IMR-90 (cell line): ENCODE measurements around the gene HAVCR2. TPM values are rescaled to one million over a fixed set of nuclear protein-coding genes. Genes with fewer than 3 reads are reported as not detected.

ENCODE experiments used
- ATAC-seq: fragments of 200-7000 bp; cut with Tn5 transposase; 2 replicates; pipeline ENCODE4 v1.9.1; 2020; ENCODE audit warnings: low read depth, mild to moderate bottlenecking, moderate library complexity
- BruUV-seq: library from RNA; stranded (reverse); fragments of 400-500 nt; replicated peaks from 2 replicates; lab custom pipeline; 2021; lab: Mats Ljungman, UMichigan
- CTCF ChIA-PET: fragments of 300-600 bp; formaldehyde crosslinking; extraction: SDS; loops from one replicate; lab custom pipeline; 2021; ENCODE audit warnings: antibody characterized with exemption; lab: Yijun Ruan, JAX
- POLR2A ChIA-PET: fragments of 300-600 bp; sonication (Branson Sonifier 250); formaldehyde crosslinking; loops from one replicate; lab custom pipeline; 2022; ENCODE audit warnings: antibody characterized with exemption; ENCODE audit not compliant: unreplicated experiment; lab: Charles Lee
- DNase-seq: peaks from one replicate; pipeline ENCODE4 v3.0.0; 2013
- H2AFZ ChIP-seq: replicated peaks from 2 replicates; pipeline ENCODE3; 2013; ENCODE audit warnings: low read length, mild to moderate bottlenecking; ENCODE audit not compliant: poor library complexity
- H2AK5ac ChIP-seq: 2 replicates; pipeline ENCODE4 v1.6.1; 2013; ENCODE audit warnings: low read depth, low read length, inconsistent platforms
- H2AK9ac ChIP-seq: replicated peaks from 2 replicates; pipeline ENCODE3; 2013; ENCODE audit warnings: mild to moderate bottlenecking, low read depth, low read length, moderate library complexity; ENCODE audit not compliant: poor library complexity
- H2BK120ac ChIP-seq: 2 replicates; pipeline ENCODE4 v1.6.1; 2013; ENCODE audit warnings: low read depth, low read length, inconsistent platforms
- H2BK15ac ChIP-seq: 3 replicates; pipeline ENCODE4 v1.6.1; 2013; ENCODE audit warnings: low read depth, low read length, inconsistent platforms
- H2BK20ac ChIP-seq: 2 replicates; pipeline ENCODE4 v1.6.1; 2013; ENCODE audit warnings: low read depth, mild to moderate bottlenecking, inconsistent platforms, low read length, moderate library complexity
- H2BK5ac ChIP-seq: 2 replicates; pipeline ENCODE4 v1.6.1; 2013; ENCODE audit warnings: mild to moderate bottlenecking, low read depth, low read length, inconsistent platforms; ENCODE audit not compliant: poor library complexity, severe bottlenecking
- H3K14ac ChIP-seq: replicated peaks from 2 replicates; pipeline ENCODE4 v1.6.1; 2013; ENCODE audit warnings: low read depth, low read length, inconsistent platforms
- H3K18ac ChIP-seq: 2 replicates; pipeline ENCODE4 v1.6.1; 2013; ENCODE audit warnings: low read depth, low read length, control low read depth
- H3K23ac ChIP-seq: 2 replicates; pipeline ENCODE4 v1.6.1; 2013; ENCODE audit warnings: low read depth, low read length, inconsistent platforms
- H3K27ac ChIP-seq: 2 replicates; pipeline ENCODE4 v1.5.1; 2013; ENCODE audit warnings: mild to moderate bottlenecking, control low read depth, low read length; ENCODE audit not compliant: insufficient read depth
- H3K27me3 ChIP-seq: 2 replicates; pipeline ENCODE4 v1.6.1; 2013; ENCODE audit warnings: low read length; ENCODE audit not compliant: control insufficient read depth, insufficient read depth
- H3K36me3 ChIP-seq: 2 replicates; pipeline ENCODE4 v1.6.1; 2013; ENCODE audit warnings: low read length, mixed read lengths; ENCODE audit not compliant: control insufficient read depth, insufficient read depth
- H3K4ac ChIP-seq: 2 replicates; pipeline ENCODE4 v1.6.1; 2013; ENCODE audit warnings: low read depth, low read length, inconsistent platforms
- H3K4me1 ChIP-seq: 2 replicates; pipeline ENCODE4 v1.6.1; 2013; ENCODE audit warnings: low read length, mixed read lengths; ENCODE audit not compliant: control insufficient read depth, insufficient read depth
- H3K4me2 ChIP-seq: 2 replicates; pipeline ENCODE4 v1.6.1; 2013; ENCODE audit warnings: low read depth, mild to moderate bottlenecking, control low read depth, low read length, moderate library complexity
- H3K4me3 ChIP-seq: 2 replicates; pipeline ENCODE4 v1.5.1; 2013; ENCODE audit warnings: low read depth, mild to moderate bottlenecking, control low read depth, low read length, moderate library complexity; ENCODE audit not compliant: insufficient read depth
- H3K56ac ChIP-seq: 2 replicates; pipeline ENCODE4 v1.6.1; 2013; ENCODE audit warnings: low read length, inconsistent platforms; ENCODE audit not compliant: insufficient read depth; ENCODE audit errors: extremely low read depth
- H3K79me1 ChIP-seq, 2 experiments: 2 replicates each; pipeline ENCODE4 v1.6.1; 2013; ENCODE audit warnings: low read length in 2 of 2, inconsistent platforms in 1 of 2, low read depth in 1 of 2
- H3K9ac ChIP-seq: 2 replicates; pipeline ENCODE4 v1.6.1; 2013; ENCODE audit warnings: low read depth, low read length, control low read depth
- H3K9me1 ChIP-seq: 2 replicates; pipeline ENCODE4 v1.6.1; 2013; ENCODE audit warnings: low read length, inconsistent platforms; ENCODE audit not compliant: insufficient read depth
- H3K9me3 ChIP-seq: 2 replicates; pipeline ENCODE4 v1.6.1; 2013; ENCODE audit warnings: low read length; ENCODE audit not compliant: control insufficient read depth, insufficient read depth
- H4K20me1 ChIP-seq: 2 replicates; pipeline ENCODE4 v1.6.1; 2013; ENCODE audit warnings: low read length, inconsistent platforms; ENCODE audit not compliant: insufficient read depth
- H4K5ac ChIP-seq: 2 replicates; pipeline ENCODE4 v1.6.1; 2013; ENCODE audit warnings: mild to moderate bottlenecking, low read depth, low read length, control low read depth
- H4K8ac ChIP-seq, 2 experiments: 2 replicates each; pipeline ENCODE4 v1.6.1; 2013; ENCODE audit warnings: low read depth in 2 of 2, low read length in 2 of 2, control low read depth in 1 of 2, inconsistent platforms in 1 of 2
- H4K91ac ChIP-seq: 2 replicates; pipeline ENCODE4 v1.6.1; 2013; ENCODE audit warnings: low read depth, low read length, inconsistent platforms; ENCODE audit not compliant: insufficient read depth
- BHLHE40 ChIP-seq: fragments of 150-350 bp; IDR thresholded peaks from 2 replicates; pipeline ENCODE4 v1.6.1; 2016; ENCODE audit warnings: mild to moderate bottlenecking, low read depth, low read length
- CEBPB ChIP-seq: IDR thresholded peaks from 2 replicates; pipeline ENCODE4 v1.6.1; 2012; ENCODE audit warnings: low read depth, low read length, improper control_type of control experiment
- CHD1 ChIP-seq: IDR thresholded peaks from 2 replicates; pipeline ENCODE4 v1.6.1; 2012; ENCODE audit warnings: low read depth, low read length, improper control_type of control experiment
- FOS ChIP-seq: fragments of 150-350 bp; IDR thresholded peaks from 2 replicates; pipeline ENCODE4 v1.6.1; 2016; ENCODE audit warnings: low read depth, low read length
- MAFK ChIP-seq: IDR thresholded peaks from 2 replicates; pipeline ENCODE4 v1.6.1; 2012; ENCODE audit warnings: low read depth, low read length, improper control_type of control experiment
- MAZ ChIP-seq: IDR thresholded peaks from 2 replicates; pipeline ENCODE4 v1.6.1; 2012; ENCODE audit warnings: low read depth, mild to moderate bottlenecking, low read length, improper control_type of control experiment, moderate library complexity, borderline replicate concordance
- MXI1 ChIP-seq: IDR thresholded peaks from 2 replicates; pipeline ENCODE4 v1.6.1; 2012; ENCODE audit warnings: low read depth, mild to moderate bottlenecking, low read length, moderate library complexity, borderline replicate concordance
- NFE2L2 ChIP-seq: fragments of 150-350 bp; IDR thresholded peaks from 2 replicates; pipeline ENCODE4 v1.6.1; 2016; ENCODE audit warnings: low read depth, mild to moderate bottlenecking, low read length
- POLR2A ChIP-seq: IDR thresholded peaks from 2 replicates; pipeline ENCODE4 v1.6.1; 2012; ENCODE audit warnings: mild to moderate bottlenecking, low read depth, low read length
- RAD21 ChIP-seq: IDR thresholded peaks from 2 replicates; pipeline ENCODE4 v1.6.1; 2012; ENCODE audit warnings: low read length, improper control_type of control experiment
- RCOR1 ChIP-seq: IDR thresholded peaks from 2 replicates; pipeline ENCODE4 v1.6.1; 2012; ENCODE audit warnings: mild to moderate bottlenecking, low read length, improper control_type of control experiment; ENCODE audit not compliant: insufficient replicate concordance
- RFX5 ChIP-seq: IDR thresholded peaks from 2 replicates; pipeline ENCODE4 v1.8.0; 2012; ENCODE audit warnings: low read depth, mild to moderate bottlenecking, low read length, moderate library complexity
- SMC3 ChIP-seq: fragments of 150-350 bp; IDR thresholded peaks from 2 replicates; pipeline ENCODE4 v1.6.1; 2016; ENCODE audit warnings: low read depth, mild to moderate bottlenecking, antibody characterized with exemption, low read length, moderate library complexity
- WGBS, 2 experiments: methylation state at CpG; one replicate each; pipeline versions ENCODE4 v1.1.5 to v1.1.7; 2013; ENCODE audit warnings: missing lambda C conversion rate in 2 of 2; ENCODE audit not compliant: insufficient read length in 1 of 2; ENCODE audit errors: extremely low coverage in 2 of 2; 5-methylcytosine and 5-hydroxymethylcytosine counted together
- dilution Hi-C: fragments of 300-500 bp; cut with HindIII; formaldehyde crosslinking; loops from one replicate; pipeline ENCODE4 v1.14.3; 2018; ENCODE audit warnings: low sequenced_read_pairs; ENCODE audit not compliant: unreplicated experiment
- in situ Hi-C: fragments of 300-500 bp; cut with MboI; formaldehyde crosslinking; loops from 3 replicates; pipeline ENCODE4 v1.14.3; 2019; ENCODE audit warnings: low sequenced_read_pairs, inconsistent platforms, mixed read lengths
- intact Hi-C: fragments of 100-400 bp; cut with micrococcal nuclease; formaldehyde crosslinking; loops from 2 replicates; pipeline ENCODE4 v1.10.0; 2022
- polyA plus RNA-seq, 3 experiments: library from polyadenylated mRNA; depleted of rRNA; stranded (reverse); fragments of >200 nt; gene quantifications; 2 replicates each; pipeline ENCODE4 v1.2.3, GENCODE V29; 2012; ENCODE audit warnings: low replicate concordance in 1 of 3
- total RNA-seq: library from RNA; depleted of rRNA; stranded (reverse); fragments of >200 nt; gene quantifications from 2 replicates; pipeline ENCODE4 v1.2.3, GENCODE V29; 2012
- TF ChIP-seq, protein P1 (sequence below): conservative IDR thresholded peaks from 2 replicates; pipeline ENCODE4 v1.5.1; 2012; ENCODE audit warnings: mild to moderate bottlenecking, low read depth, low read length, improper control_type of control experiment
- TF ChIP-seq, protein P2 (sequence below): fragments of 150-350 bp; IDR thresholded peaks from 2 replicates; pipeline ENCODE4 v1.6.1; 2016; ENCODE audit warnings: low read depth, mild to moderate bottlenecking, low read length, moderate library complexity, borderline replicate concordance
- TF ChIP-seq, protein P3 (sequence below): fragments of 150-350 bp; IDR thresholded peaks from 2 replicates; pipeline ENCODE4 v1.6.1; 2017; ENCODE audit warnings: mild to moderate bottlenecking, antibody characterized with exemption, low read length, low read depth

Gene HAVCR2
- total and polyA plus RNA-seq, 2 of the 4 experiments (the other 2 are of a cell fraction) = under 0.01 to 0.07 TPM

DNA sequence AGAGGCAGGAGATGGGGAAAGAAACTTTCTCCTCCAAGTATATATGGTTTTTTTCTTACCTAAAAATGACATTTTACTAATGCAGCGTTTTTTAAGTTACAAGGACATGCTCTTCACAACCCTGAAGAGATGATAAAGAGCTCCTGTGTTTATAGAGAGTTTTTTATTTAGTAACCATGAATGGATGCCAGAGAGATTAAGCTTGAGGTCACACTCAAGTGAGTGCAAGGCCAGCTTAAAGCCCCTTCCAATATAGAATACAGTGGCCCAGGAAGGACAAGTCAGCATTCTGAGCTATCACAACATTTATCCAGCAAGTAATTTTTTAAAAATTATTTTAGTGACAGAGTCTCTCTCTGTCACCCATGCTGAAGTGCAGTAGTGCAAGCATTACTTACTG lies 6.7 kb upstream of the HAVCR2 start:
- no peak overlapping the region for H3K23ac ChIP-seq
- in situ Hi-C loops (no loop called here), intact Hi-C loops (no loop called here), dilution Hi-C loops (no loop called here)
- no peak overlapping the region for H3K27ac ChIP-seq
- no peak overlapping the region for H2BK120ac ChIP-seq
- no peak for TF ChIP-seq MAFK
- TF ChIP-seq MAZ = no peak
- TF ChIP-seq, protein P1, sequence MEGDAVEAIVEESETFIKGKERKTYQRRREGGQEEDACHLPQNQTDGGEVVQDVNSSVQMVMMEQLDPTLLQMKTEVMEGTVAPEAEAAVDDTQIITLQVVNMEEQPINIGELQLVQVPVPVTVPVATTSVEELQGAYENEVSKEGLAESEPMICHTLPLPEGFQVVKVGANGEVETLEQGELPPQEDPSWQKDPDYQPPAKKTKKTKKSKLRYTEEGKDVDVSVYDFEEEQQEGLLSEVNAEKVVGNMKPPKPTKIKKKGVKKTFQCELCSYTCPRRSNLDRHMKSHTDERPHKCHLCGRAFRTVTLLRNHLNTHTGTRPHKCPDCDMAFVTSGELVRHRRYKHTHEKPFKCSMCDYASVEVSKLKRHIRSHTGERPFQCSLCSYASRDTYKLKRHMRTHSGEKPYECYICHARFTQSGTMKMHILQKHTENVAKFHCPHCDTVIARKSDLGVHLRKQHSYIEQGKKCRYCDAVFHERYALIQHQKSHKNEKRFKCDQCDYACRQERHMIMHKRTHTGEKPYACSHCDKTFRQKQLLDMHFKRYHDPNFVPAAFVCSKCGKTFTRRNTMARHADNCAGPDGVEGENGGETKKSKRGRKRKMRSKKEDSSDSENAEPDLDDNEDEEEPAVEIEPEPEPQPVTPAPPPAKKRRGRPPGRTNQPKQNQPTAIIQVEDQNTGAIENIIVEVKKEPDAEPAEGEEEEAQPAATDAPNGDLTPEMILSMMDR = no peak
- no peak for TF ChIP-seq RFX5
- TF ChIP-seq SMC3 = no peak
- TF ChIP-seq CHD1 = no peak
- TF ChIP-seq CEBPB = no peak
- TF ChIP-seq MXI1 = no peak
- TF ChIP-seq POLR2A = no peak
- no peak for TF ChIP-seq NFE2L2
- TF ChIP-seq, protein P2, sequence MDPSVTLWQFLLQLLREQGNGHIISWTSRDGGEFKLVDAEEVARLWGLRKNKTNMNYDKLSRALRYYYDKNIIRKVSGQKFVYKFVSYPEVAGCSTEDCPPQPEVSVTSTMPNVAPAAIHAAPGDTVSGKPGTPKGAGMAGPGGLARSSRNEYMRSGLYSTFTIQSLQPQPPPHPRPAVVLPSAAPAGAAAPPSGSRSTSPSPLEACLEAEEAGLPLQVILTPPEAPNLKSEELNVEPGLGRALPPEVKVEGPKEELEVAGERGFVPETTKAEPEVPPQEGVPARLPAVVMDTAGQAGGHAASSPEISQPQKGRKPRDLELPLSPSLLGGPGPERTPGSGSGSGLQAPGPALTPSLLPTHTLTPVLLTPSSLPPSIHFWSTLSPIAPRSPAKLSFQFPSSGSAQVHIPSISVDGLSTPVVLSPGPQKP = no peak
- TF ChIP-seq, protein P3, sequence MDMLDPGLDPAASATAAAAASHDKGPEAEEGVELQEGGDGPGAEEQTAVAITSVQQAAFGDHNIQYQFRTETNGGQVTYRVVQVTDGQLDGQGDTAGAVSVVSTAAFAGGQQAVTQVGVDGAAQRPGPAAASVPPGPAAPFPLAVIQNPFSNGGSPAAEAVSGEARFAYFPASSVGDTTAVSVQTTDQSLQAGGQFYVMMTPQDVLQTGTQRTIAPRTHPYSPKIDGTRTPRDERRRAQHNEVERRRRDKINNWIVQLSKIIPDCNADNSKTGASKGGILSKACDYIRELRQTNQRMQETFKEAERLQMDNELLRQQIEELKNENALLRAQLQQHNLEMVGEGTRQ = no peak
- TF ChIP-seq BHLHE40 = no peak
- TF ChIP-seq RCOR1 = no peak
- no peak for TF ChIP-seq RAD21
- no peak for TF ChIP-seq FOS
- H4K5ac ChIP-seq = no peak overlapping the region
- H3K9me1 ChIP-seq = no peaks in the 10 kb centered on the region
- H4K91ac ChIP-seq = no peak overlapping the region
- H3K56ac ChIP-seq = no peak overlapping the region
- H4K20me1 ChIP-seq = no peaks in the 10 kb centered on the region
- H3K36me3 ChIP-seq = no peaks in the 10 kb centered on the region
- H3K9ac ChIP-seq = no peak overlapping the region
- H3K4ac ChIP-seq = no peak overlapping the region
- no peak overlapping the region for H4K8ac ChIP-seq
- H3K4me3 ChIP-seq = no peak overlapping the region
- no peak overlapping the region for H2AFZ ChIP-seq
- H3K9me3 ChIP-seq = no peaks in the 10 kb centered on the region
- no peak overlapping the region for H2BK15ac ChIP-seq
- BruUV-seq = no TSS peak
- WGBS, 2 experiments = no CpG with 5 or more reads among the region's 1 CpG
- POLR2A ChIA-PET = no interaction called here
- H3K4me1 ChIP-seq = peaks cover 2% of the 10 kb centered on the region; the same call in 1 of the 2 replicates
- no peak overlapping the region for H2AK9ac ChIP-seq
- ATAC-seq (no peak), DNase-seq (no peak)
- no peaks in the 10 kb centered on the region for H3K79me1 ChIP-seq
- H3K18ac ChIP-seq = no peak overlapping the region
- no peak overlapping the region for H3K4me2 ChIP-seq
- CTCF ChIA-PET = interaction anchor here (1.9 kb wide), 1 partner anchor 28 kb away, joined by 5 read pairs; the partner anchor contains the start of gene MED7
- no peak overlapping the region for H3K14ac ChIP-seq
- H2BK20ac ChIP-seq = no peak overlapping the region
- no peaks in the 10 kb centered on the region for H3K27me3 ChIP-seq
- H2AK5ac ChIP-seq = no peak overlapping the region
- H2BK5ac ChIP-seq = no peak overlapping the region
